CD4-positive, alpha-beta T cell treated with Interleukin-10 for 1 hour (primary cell): ENCODE results near the gene IQCN.

ENCODE experiments used
- DNase-seq: peaks from one replicate; pipeline ENCODE4 v3.0.0-alpha.2; 2020

The IQCN gene

DNA sequence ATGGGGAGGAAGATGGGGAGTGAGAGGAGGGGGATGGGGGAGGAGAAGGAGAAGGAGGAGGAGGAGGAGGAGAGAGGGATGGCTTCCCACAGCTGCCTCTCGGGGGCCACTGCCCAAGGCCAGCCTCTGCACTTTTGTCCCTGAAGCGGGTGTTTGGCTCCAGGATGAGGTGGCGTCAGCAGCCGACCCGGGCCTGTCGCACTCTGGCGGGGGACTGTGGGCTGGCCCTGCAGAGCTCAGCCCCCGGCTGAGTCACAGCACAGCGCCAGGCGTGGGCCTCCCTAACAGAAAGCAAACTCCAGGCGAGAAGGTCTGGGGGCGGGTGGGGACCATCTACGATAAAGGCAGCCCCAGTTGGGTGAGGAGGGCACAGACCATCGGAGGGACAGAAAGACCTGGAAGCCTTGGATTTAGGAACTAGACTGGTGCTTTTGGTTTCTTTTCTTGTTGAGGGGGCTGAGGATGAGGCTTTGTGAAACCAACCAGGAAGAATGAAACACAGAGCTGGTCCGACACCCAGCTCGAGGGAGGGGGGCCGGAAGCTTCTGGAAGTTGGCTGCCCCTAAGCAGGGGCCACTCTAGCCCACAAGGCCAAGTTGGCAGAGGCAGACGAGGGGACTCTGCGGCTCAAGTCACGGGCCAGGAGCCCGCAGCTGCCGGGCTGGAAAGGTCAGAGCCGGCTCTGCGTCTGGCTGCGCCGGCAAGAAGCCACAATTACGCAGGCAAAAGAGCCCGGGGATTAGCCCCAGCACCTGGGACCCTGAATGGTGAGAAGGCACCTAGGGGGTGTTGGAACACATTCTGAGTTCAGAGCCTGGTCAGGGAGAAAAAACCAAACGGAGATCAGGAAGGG, 30.4 kb upstream of the IQCN start:
- peak; percentile 86 for DNase-seq

DNA sequence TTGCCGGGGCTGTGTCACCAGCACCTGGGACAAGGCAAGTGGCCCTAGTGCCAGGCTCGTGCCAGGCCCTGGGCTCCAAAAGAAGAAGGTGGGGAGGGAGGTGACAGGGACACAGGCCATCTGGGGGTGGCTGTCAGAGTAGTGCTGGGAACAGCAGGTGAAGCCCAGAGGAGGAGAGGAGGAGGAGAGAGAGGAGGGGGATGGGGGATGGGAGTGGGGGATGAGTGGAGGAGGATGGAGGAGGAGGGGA, 29.9 kb upstream of the IQCN start:
- no peak for DNase-seq

- DNase-seq: no peak
Measured at GRCh38 chr19:18301718-18302111, 27.5 kb upstream of the IQCN start.

DNA sequence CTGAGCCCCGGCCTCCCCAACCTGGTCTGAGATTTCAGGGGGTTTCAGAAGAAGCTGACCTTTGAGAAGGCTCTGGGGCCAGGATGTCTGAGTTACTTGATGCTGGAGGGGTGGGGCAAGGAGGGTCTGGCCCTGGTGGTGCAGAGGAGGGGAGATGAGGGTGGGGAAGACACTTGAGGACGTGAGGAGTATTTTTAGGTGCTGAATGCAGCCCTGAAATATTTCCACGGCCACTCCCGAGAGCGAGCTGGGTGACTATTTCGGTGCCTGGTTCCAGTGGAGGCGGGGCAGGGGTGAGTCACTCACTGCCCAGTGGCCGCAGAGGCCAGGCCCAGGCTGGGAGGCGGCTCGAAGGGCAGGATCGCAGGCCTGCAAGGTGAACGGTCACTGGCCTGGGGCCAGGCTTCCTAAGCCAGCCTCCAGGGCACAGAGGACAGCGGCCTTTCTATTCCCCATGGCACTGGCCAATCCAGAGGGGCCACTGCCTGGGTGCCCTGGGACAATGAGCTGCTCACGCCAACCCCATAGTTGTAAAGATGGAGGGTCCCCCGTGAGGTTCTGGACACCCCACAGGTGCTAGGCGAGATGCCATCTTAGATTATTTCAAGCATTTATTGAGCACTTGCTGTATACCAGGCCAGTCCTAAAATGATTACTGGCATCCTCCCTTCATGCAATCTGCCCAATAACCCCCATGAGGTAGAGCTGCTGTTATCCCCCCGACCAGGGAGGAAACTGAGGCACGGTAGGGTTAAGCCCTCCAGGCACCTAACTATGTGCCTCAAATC, 26.9 kb upstream of the IQCN start:
- no peak for DNase-seq

DNA sequence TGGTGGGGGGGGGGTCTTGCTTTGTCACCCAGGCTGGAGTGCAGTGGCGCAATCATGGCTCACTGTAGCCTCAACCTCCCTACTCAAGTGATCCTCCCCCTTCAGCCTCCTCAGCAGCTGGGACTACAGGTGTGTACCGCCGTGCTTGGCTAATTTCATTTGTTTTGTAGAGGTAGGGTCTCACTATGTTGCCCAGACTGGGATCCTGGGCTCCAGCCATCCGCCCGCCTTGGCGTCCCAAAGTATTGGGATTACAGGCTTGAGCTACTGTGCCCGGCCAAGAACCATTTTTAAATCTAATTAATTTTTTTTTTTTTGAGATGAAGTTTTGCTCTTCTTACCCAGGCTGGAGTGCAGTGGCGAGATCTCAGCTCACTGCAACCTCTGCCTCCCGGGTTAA, 25.4 kb upstream of the IQCN start:
- no peak for DNase-seq

DNA sequence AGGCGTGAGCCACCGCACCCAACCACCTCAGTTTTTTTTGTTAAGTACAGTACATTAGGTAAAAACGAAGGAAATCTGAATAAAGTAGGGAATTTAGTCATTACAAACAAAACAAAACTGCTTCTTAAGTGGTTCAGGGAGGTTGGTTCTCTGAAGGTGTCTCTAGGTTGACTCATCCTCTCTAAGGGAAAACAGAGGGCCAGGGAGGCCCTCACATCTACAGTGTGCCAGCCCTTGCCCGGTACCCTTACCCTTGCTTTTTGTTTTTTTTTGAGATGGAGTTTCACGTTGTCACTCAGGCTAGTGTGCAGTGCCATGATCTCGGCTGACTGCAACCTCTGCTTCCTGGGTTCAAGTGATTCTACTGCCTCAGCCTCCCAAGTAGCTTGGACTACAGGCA, 24.3 kb upstream of the IQCN start:
- DNase-seq: no peak

- DNase-seq: no peak
Measured at GRCh38 chr19:18297308-18297707, 23.1 kb upstream of the IQCN start.

DNA sequence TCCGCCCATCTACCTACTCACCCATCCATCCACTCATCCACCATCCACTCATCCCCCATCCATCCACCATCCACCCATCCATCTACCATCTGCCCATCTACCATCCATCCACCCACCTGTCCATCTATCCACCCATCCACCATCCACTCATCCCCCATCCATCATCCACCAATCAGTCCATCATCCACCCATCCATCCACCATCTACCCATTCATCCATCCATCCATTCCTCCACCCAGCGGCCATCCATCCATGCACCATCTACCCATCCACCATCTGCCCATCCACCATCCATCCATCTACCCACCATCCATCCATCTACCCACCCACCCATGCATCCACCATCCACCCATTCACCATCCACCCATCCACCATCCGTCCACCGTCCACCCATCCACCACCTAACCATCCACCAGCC, 20.8 kb upstream of the IQCN start:
- DNase-seq: no peak

DNA sequence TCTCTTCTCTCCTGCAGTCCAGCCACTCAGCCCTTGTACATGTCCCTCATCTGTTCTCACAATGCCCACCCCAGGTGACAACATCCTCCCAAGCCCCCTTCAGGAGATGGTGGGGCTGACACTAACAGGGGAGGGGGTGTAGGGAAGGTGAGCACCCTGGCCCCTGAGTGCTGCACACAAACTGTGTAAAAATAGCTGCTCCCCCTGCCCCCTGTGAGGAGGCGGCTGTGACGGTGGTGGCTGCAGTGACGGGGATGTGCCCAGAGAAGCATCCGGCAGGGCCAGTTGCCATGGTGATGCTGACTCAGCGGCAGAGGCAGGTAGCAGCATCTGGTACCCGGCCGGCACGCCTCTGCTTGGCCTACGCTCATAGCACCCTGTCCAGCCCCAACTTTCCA, 20.2 kb upstream of the IQCN start:
- peak; percentile 95 for DNase-seq

DNA sequence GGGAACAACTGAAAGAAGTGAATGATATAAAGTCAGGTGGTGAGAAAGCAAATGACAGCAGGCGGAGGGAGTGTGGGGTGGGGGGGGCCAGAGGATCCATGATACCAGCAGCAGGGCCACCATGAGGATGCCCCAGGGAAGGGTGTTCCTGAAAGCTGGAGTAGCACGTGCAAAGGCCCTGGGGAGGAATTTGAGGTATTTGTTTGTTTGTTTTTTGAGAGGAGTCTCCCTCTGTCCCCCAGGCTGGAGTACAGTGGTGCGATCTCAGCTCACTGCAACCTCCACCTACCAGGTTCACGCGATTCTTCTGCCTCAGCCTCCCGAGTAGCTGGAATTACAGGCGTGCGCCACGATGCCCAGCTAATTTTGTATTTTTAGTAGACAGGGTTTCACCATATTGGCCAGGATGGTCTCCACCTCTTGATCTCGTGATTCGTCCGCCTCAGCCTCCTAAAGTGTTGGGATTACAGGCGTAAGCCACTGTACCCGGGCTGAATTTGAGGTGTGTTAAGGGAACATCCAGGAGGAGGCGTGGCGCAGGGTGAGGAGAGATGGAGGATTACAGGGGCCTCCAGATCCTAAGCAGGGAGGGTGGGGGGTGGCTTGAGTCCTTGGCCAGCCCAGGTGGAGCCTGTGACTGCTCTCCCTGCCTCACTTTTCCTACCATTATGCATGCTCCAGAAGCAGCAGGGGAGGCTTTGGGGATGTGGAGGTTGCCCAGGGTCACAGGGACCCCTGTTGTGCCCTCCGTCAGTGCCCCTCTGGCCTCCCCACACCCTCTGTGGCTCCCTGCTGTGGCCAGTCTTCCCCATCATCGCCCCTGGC, 19.6 kb upstream of the IQCN start:
- DNase-seq: peak; percentile 26

GRCh38 chr19:18292810-18293641, 18.8 kb upstream of the IQCN start:
- DNase-seq: peak; percentile 65

GRCh38 chr19:18292462-18292809, 18.2 kb upstream of the IQCN start:
- DNase-seq: peak; percentile 49

- peak; percentile 84 for DNase-seq
Measured at GRCh38 chr19:18291590-18292461, 17.6 kb upstream of the IQCN start.

GRCh38 chr19:18291019-18291524, 16.8 kb upstream of the IQCN start:
- DNase-seq: peak; percentile 41

GRCh38 chr19:18290302-18291018, 16.2 kb upstream of the IQCN start:
- DNase-seq: peak; percentile 94

- DNase-seq: no peak
Measured at GRCh38 chr19:18289471-18290301, 15.4 kb upstream of the IQCN start.

DNA sequence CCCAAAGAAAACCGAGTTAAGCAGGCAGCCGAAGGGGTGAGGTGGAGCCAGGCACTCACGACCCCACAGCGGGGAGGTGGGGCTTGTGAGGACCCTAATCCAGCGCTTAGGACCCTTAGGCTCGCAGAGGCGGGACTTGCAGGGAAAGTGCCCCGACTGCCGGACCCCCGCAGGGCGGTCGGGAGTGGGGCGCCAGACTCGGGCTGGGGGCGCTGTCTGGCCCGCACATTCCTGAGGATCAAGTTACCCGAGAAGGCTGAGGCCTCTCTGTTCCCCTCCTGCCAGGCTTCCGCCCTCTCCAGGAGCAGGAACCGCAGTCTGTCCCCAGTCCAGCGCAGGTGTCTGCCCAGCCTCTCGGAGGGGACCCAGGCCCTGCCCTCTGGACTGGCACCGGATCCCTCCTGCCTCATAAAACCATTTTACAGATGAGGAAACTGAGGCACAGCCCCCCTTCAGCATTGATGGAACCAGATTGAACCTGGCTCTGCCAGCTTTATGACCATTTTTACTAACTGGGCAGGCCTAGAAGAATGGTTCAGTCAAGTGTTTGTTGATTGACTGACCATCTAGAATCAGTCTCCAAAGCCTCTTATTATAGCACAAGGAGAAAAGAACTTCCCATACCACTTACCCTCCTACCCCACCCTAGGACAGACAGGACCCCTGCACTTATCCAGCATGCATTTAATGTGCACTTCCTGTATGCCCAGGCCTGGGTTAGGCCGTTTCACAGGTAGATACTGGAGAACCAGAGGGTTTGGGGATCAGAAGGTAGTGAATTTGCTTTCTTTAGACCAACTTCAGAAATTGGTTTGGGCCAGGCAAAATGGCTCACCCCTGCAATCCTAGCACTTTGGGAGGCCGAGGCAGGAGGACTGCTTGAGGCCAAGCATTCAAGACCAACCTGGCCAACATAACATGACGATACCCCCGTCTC, 13.9 kb upstream of the IQCN start:
- no peak for DNase-seq

DNA sequence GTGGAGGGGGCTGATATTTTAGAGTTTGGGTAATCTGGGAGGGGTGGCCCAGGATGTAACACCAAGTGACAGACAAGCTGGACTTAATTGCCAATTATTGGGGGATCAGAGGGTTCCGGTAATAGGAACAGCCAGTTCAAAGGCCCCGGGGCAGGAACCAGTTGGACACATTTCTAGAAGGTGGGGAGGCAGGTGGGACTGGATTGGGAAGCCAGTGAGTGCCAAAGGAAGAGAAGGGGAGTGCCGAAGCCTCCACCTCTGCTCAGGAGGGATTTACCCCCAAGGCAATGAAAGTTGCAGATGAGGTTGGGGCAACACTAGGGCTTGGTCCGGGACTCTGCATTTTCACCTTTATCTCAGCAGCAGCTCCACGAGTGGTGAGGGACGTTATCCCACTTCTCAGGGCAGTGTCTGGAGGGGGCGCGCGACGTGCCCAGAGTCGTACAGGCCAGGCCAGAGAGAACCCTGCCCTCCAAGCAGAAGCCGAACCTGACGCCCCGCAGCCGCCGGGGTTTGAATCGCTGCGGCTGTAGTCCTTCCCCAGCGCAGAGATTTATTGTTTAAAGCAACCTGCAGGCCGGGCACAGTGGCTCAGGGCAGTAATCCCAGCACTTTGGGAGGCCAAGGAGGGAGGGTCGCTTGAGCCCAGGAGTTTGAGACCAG, 12.9 kb upstream of the IQCN start:
- DNase-seq: no peak
